ENCODE data around the gene MCUR1.

DNA sequence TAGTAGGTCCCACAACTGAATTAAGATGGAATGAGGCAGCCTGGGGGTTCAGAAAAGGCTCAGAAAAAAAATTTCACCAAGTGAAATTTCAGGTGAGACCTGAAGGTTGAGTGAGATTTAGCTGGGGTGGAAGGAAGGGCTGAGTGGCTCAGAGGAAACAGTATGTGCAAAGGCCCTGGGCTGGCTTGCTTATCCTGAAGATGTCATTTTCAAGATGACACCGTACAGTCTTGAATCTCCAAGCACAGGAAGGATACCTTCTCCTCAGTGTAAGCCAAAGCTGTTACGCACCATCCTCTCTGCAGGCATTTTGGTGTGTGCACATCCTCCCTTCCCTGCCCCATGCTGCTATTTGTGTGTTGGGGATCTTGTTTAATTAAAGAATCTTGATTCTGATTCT lies 59.7 kb downstream of the MCUR1 start:
- TF ChIP-seq, protein P1, sequence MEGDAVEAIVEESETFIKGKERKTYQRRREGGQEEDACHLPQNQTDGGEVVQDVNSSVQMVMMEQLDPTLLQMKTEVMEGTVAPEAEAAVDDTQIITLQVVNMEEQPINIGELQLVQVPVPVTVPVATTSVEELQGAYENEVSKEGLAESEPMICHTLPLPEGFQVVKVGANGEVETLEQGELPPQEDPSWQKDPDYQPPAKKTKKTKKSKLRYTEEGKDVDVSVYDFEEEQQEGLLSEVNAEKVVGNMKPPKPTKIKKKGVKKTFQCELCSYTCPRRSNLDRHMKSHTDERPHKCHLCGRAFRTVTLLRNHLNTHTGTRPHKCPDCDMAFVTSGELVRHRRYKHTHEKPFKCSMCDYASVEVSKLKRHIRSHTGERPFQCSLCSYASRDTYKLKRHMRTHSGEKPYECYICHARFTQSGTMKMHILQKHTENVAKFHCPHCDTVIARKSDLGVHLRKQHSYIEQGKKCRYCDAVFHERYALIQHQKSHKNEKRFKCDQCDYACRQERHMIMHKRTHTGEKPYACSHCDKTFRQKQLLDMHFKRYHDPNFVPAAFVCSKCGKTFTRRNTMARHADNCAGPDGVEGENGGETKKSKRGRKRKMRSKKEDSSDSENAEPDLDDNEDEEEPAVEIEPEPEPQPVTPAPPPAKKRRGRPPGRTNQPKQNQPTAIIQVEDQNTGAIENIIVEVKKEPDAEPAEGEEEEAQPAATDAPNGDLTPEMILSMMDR (IDR thresholded peaks at IDR 0.05 in 2 of 3, conservative IDR thresholded peaks at IDR 0.05 in 1 of 3; ENCODE audit: control insufficient read depth in 2 of 3, extremely low read depth in 1 of 3, insufficient read depth in 1 of 3, low read depth in 3 of 3, low read length in 3 of 3), result no peak
- TF ChIP-seq MYC (IDR thresholded peaks at IDR 0.05; ENCODE audit: insufficient read depth, insufficient read length, insufficient replicate concordance, low read length, severe bottlenecking) (no peak), RAD21 (IDR thresholded peaks at IDR 0.05; ENCODE audit: insufficient read depth, low read depth, low read length) (no peak), MEF2A (IDR thresholded peaks at IDR 0.05; ENCODE audit: insufficient read depth, low read depth, low read length) (no peak), NFIC (IDR thresholded peaks at IDR 0.05; ENCODE audit: low read depth, low read length) (no peak), MAX (IDR thresholded peaks at IDR 0.05; ENCODE audit: low read depth, low read length) (no peak), SKIL (IDR thresholded peaks at IDR 0.05; ENCODE audit: low read depth, poor library complexity, severe bottlenecking) (no peak), POLR2AphosphoS5 (IDR thresholded peaks at IDR 0.05; ENCODE audit: low read length) (no peak), TCF12 (IDR thresholded peaks at IDR 0.05; ENCODE audit: low read depth, low read length) (no peak), TAF1 (IDR thresholded peaks at IDR 0.05; ENCODE audit: borderline replicate concordance, low read depth, low read length) (no peak), CHD2 (IDR thresholded peaks at IDR 0.05; ENCODE audit: borderline replicate concordance, low read depth, low read length) (no peak), CREB1 (IDR thresholded peaks at IDR 0.05; ENCODE audit: low read depth) (no peak), NR2C1 (IDR thresholded peaks at IDR 0.05) (no peak), YY1 (IDR thresholded peaks at IDR 0.05; ENCODE audit: low read depth, low read length) (no peak)

All from GM12878 (cell line).